ENCODE measurements around the gene SDR42E1.

SDR42E1 gene, protein sequence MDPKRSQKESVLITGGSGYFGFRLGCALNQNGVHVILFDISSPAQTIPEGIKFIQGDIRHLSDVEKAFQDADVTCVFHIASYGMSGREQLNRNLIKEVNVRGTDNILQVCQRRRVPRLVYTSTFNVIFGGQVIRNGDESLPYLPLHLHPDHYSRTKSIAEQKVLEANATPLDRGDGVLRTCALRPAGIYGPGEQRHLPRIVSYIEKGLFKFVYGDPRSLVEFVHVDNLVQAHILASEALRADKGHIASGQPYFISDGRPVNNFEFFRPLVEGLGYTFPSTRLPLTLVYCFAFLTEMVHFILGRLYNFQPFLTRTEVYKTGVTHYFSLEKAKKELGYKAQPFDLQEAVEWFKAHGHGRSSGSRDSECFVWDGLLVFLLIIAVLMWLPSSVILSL
- 4.5 to 10.8 (median 7.9) reads per million in 3 experiments for total RNA-seq

DNA sequence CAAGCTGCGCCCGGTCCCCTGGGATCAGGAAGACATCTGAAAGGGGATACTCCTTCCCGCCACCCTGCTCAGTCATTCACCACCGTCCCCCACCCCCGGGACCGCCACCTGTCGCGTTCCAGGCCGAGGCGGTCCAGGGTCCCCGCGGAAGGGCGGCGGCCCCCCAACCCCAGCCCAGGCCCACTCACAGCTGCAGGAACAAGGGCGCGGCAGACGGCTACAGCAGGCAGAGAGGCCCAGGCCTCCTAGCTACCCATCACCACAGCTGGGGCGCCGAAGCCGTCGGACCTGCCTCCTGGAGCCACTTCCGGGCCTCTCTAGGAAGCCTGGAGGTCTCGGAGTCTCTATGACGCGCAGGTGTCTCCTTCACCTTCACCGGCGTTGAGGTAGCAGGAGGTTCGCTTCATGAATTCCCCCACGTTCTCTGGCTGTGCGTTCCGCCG is at the start of gene SDR42E1:
Gene SDR42E1 (minus strand): TSS at position 272 of the 443 bp plus-strand sequence. CDS start 10,612 bp downstream, outside the sequence.
- DNase-seq: peak; percentile 56

DNA sequence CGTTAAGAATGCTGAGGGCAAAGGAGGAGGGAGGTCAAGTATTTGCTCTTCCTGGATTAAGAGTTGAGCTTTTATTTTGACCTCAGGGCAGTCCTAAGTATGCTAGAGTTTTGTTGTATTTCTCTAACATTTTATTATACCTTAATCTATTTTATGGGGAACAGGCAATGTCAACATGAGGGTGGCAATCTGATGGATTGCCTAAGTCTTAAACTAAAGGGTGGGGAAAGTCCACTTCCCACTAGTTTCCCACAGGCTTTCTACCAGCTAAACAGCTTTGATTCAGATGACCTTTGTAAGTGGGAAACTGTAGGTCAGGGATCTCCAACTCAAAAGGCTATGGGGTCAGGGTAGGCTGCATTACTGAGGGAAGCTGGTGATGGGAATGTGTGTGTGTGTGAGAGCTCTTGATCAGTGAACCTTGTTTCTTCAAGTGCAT is 48.7 kb upstream of the SDR42E1 start:
- DNase-seq: no peak

DNA sequence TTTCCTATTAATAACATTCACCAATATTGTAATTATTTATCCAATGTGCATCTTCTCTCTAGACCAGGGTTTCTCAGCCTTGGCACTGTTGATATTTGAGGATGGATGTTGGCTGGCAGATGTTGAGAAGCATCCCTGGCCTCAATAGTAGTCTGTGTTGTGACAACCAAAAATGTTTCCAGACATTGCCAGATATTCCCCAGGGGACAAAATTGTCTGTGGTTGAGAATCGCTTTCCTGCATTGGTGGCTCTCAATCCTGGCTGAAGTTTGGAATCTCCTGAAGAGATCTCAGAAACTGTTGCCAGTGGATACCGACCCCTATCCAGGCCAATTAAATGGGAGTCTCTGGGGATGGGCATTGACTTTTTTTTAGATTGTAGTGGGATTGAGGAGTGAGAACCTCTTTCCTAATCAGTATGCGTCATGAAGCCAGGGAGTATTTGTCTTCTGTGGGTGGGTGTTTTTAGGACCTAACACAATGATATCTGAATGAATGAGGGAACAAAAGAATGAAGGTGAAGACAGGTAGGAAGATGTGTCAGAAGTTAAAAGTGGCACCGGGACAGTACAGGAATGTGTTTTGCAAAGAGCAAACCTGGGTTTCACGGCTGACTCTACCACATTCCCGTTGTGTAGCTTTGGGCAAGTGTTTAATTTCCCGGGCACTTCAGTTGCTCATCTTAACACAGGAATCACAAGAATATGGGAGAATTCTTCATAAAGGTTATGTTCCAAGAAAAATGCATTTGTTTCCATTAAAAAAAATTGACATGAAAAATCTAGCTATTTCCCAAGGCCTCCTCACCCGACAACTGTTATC is 48.1 kb upstream of the SDR42E1 start:
- no peak for DNase-seq

DNA sequence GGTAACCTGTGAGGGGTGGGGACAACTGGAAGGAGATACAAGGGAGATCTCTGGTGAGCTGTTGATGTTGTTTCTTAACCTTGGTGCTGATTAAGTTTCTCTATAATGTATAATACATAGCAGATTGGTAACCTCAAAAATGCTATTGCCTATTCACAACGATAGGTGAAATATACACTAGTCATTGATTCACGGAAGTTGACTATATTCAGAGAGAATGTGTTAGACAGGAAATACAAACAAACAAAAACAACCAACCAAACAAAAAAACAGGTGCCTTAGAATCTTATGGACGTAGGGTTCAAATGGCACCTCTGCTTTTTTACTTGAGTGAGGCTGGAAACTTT is 45.3 kb upstream of the SDR42E1 start:
- no peak for DNase-seq

DNA sequence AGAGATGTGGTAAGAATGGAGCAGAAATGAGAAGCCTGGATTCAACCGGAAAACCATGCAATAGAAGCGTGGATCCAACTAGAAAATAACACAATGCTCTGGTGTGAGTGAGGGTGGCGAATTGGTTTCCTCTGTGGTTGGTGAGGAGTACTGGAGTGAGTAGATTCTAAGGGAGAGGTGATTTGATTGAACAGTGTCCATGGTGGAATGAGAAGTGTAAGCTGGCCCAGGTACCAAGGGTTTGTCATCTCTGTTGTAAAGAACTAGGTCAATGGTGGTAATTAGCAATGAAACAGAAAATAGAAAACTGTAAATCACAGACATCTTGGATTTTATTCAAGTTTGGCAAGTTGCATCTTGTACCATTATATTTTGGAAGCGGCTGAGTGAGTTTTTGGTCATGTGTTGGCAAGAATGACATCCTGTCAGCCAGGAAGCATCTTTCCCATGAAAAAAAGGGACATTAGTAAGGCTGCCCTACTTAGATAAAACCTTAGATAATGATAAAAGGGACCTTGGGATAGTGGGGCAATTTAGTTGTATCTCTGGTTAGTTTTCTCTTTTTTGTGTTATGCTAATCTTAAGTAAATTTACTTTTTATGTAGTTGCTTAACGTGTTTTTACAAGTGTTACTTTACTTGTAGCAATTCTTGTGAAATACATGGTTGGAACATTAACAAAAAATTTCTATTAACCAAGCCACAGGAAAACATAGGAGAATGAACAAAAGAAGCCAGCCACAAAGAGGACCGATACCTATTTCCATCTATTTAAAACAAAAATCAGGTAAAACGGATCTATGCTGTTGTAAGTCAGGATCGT is 44.7 kb upstream of the SDR42E1 start:
- no peak for DNase-seq

DNA sequence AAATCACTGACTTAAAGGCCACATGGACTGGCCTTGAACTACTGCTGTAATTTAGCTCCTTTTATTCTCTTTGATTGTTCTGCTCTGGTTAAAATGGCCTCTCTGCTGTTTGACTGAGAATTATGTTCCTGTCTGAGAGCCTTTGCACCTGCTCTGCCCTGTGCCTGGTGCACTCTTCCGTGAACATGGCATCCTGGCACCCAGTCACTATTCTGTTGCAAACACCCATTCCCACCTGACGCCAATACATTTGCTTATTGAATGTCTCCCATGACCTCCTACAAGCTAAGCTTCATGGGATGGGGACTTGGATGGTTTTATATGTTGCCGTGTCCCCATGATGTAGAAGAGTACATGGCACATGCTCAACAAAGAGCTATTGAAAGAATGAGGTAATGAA is 43.8 kb upstream of the SDR42E1 start:
- DNase-seq: no peak

DNA sequence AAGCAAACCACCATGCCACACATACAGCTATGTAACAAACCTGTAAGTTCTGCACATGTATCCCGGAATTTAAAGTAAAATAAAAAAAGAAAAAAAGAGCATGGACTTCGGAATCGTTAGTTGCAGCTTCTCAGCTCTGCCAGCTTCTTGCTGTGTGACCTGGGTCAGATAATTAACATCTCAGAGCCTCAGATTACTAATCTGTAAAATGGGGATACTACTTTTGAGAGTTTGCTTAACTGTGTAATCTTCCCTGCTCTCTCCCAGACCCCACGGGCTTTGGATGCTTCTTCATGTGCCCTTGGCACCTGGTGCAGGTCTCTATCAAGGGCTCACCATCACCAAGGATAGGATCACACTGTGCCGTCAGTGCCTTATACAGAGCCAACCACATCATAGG is 40.4 kb upstream of the SDR42E1 start:
- DNase-seq: no peak

DNA sequence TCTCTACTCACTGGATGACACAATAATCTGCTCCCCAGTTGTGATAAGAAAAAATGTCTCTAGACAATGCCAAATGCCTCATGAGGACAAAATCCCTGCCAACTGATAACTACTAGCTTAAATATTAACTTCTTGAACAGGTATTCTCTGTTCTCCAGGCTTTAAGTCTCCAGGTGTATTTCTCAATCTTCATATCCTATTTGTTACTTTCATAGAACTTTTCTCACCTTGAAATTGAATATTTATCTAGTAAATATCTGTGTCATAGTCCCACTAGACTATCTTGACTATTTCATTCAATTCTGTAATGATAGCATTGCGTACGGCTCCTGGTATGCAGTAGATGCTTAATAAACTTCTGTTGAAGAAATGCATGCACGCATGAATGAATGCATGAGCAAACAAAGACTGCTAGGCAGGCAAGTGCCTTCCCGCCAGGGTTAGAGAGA is 39.7 kb upstream of the SDR42E1 start:
- DNase-seq: no peak

DNA sequence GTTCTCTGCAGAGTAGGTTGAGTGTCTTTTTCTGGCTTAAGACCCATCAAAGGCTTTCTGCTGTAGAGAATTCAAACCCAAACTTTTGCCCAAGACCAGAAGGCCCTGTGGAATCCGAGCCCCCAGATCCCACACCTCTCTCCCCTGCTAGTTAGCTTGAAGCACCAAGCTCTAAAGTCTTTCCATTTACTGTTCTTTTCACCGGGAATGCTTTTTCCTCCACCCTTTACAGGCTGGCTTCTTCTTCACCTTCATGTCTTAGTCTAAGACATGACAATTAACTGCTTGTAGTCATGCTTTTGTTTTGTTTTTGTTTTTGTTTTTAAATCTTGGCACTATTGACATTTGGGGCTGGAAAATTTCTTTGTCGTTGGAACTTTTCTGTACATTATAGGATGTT is 39.2 kb upstream of the SDR42E1 start:
- DNase-seq: no peak

DNA sequence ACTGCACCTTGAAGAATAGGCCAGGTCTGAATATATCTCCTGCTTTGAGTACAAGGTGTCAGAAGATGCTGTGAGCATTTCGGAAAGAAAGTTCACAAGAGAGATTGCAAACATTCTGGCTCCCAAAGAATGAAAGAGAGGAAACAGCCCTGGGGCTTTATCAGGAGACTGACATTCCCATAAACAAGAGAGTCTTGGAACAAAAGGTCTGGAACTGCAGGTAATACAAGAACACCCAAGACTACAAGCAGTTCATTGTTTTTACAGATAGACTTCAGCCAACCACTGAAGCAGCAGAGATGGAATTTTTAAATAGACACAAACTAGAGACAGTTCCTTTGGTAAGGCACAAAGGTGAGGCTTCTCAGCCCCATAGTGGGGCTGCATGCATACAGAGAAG is 38.2 kb upstream of the SDR42E1 start:
- no peak for DNase-seq

DNA sequence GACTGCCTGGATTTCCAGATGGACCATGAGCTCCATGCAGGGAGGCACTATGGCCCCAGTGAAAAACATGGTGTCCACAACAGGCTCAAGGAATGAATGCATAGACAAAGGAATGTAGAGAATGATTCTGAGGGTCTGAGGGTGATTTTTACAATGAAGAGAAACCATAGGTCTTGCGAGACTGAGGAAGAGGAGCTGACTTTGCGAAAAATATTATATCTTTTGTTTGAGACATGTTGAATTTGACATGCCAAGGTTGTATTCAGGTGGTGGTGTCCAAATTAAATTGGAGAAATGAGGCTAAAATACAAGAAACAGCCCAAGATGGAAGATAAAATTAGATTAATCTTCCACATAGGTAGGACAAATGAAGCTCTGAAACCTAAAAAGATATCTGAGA is 36.5 kb upstream of the SDR42E1 start:
- no peak for DNase-seq

DNA sequence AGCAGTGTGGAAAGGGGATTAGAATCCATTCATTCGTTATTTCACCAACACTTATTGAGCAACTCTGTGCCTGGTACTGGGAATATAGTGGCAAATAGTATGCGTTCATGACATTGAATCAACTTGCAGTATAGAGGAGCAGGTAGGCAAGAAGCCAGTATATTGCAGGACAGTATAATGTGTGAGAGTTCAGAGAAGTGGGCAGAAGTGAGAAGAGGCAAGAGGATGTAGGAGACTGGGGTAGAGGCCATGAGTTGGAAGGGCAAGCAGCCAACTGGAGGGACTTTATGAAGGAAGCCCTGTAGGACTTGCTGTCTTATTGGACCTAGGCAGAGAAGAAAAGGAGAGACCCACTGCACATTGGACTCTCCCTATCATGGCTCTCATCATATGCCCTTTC is 36.1 kb upstream of the SDR42E1 start:
- DNase-seq: no peak

DNA sequence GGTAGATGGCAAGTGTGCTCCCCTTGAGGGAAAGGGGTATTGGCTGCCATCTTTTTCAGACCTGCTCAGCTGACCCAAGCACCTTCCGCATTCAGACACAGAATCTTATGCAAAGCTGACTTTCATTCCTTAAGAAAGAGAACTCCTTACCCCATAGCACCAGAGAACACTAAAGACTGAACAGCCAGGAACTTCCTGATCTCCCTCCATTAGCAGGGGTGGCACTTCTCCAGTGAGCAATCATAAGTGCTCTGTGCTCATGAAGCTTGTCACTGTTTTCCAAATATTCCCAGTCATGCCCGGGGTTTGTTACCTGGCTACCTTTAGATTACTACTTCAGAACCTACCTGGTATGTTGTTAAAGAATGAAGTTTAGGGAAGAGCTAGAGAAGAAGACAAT is 35.7 kb upstream of the SDR42E1 start:
- DNase-seq: no peak

DNA sequence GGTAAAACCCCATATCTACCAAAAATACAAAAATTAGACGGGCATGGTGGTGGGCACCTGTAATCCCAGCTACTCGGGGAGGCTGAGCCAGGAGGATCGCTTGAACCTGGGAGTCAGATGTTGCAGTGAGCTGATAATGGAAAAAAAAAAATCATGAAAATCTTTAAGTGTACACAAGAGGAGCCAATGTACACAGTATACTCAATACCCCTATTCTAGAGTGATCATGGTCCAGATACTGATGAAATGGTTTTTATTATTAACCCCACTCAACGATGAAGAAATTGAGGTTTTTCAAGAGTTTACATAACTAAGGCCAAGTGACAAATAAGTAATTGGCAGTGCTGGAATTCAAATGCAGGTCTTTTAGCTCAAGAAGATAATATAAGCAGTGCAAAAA is 35.3 kb upstream of the SDR42E1 start:
- no peak for DNase-seq

DNA sequence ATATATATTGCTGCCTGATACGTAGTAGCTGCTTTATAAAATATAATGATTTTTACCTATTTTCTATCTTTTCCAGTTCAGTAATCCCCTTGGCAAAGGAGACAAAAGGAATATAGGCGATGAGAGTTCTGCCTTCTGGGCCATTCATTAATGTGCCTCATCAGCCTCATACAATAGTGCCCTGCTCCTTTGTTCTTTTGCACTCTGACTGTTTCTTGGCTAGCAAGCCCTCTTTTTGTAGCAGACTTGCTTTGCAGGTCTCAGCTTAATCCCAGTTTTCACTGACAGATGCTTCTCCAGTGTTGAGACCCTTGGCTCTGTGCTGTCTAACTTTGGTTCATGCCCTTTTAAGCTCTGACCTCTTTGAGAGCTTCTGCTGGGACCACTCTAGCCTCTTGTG is 34.2 kb upstream of the SDR42E1 start:
- no peak for DNase-seq

DNA sequence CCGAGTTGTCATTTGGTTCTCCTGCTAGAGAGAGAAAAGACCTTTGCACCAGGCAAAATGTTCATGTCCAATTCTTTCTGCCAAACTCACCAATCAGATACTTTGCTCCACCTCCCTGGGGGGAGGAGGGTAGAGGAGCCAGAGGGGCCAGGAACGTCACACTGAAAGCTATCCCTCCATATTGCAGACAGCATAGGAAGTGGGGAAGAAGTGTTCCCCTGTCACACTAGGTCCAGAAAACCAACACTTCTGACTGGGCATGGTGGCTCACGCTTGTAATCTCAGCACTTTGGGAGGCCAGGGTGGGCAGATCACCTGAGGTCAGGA is 33.3 kb upstream of the SDR42E1 start:
- no peak for DNase-seq

DNA sequence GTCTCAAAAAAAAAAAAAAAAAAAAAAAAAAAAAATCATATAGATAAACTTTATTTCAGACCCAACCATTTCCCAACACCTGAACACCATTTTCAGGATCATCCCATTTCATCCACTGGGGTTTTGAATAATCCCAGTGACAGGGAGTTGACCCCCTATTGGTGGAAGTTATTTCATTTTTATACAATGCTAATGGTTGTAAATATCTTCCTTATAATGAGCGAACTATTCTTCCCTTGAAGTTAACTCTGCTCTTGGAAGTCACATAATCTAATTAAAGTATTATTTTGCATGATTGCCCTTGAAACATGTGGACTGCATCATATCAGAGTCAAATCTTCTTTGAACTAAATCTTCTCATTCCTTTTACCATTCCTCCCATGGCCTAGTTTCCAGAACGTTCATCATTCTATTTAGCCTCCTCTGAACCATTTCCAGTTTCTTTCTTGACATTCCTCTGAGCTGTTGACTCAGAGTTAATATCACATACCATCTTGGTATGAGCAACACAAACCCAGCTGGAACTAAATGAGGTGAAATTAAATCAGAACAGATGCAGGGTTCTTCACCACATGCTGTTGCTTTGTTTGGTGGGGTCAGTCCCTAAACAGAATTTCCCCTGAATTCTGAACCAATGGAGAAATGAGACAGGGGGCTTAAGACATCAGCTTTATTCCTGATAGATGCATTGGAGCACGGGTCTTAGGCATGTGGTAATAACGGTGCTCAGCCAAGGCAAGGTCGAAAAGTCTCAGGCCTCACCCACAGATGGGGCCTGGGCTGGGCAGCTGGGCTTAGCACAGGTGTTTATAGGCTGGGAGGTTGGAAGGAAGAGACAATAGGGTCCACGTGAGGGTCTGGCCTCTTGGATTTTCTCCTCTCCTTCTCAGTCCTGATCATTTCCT is 32.7 kb upstream of the SDR42E1 start:
- DNase-seq: no peak

DNA sequence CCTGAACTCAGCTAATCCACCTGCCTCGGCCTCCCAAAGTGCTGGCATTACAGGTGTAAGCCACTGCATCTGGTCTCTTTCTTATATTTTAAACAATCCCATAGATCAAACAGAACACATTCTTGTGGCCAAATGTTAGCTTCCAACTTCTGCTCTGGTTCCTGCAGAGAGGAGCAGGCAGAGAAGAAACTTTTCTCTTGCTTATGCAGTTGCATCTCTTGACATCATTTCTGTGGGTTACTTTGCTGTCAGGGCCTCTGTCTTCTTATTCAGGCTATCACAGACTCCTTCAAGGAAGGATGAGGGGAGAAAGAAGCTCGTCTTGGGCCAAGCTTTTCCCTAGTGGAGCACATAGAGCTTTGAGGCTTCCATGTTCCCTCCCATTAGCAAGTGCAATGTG is 31.6 kb upstream of the SDR42E1 start:
- DNase-seq: no peak

DNA sequence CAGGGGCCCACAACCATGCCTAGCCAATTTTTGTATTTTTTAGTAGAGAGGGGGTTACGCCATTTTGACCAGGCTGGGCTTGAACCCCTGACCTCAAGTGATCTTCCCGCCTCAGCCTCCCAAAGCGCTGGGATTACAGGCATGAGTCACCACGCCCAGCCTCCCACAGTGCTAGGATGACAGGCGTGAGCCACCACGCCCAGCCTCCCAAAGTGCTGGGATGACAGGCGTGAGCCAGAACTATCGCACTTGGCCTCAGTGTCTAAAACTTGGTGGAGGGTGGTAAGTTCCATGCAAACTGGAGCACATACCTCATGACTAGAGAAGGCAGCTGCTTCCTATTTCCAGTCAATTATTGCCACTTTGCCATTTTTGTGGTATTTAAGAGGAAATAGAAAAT is 30.9 kb upstream of the SDR42E1 start:
- no peak for DNase-seq

DNA sequence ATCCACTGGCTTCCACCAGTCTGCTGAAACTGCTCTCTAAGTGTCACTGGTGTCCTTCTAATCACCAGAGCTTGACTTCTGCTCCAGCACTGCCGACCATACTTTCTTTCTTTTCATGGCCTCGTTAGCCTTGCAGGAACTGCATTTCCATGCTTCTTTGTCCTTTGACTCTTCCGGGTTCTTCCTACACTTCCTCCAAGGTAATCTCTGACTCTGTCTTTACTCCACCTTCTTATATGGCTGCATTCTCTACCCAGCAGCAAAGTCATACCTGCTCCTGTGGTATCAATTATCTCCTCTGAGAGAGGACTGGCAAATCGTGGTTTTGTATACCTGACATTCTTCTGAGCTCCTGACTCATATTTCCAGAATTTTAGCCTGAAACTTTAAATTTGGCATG is 30.3 kb upstream of the SDR42E1 start:
- DNase-seq: no peak

DNA sequence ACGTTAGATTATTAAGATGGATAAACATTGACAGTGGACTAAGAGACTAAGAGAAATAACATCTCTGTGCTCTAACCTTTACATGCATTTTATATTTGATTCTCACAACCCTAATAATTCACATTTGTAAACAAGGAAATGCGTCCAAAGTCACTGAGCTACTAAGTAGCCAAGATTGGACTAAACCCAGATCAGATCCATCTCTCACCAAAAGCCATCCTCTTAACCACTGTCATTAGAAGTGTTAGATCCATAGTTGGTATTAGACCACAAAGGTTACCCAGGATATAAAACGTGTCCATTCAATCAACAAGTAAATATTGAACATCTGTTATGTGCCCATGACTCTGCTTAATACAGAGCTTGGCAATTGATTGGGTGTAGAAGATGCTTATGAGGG is 29.0 kb upstream of the SDR42E1 start:
- DNase-seq: no peak

DNA sequence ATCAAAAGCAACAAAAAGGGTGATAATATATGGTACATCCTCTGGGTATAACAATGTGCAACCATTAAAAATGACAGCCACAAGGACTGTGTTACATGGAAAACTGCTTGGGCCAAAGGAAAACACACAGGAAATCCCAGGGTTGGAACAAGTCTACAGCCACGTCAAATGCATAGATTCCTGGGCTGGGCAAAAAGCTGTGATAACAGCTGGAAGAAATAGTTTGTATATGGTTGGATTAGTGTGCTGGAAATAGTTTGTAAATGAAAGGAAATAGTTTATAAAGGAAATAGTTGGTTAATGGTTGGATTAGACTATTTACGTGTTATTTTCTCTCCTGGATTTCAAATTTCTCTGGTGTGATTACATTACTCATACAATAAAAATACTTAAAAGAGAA is 26.4 kb upstream of the SDR42E1 start:
- no peak for DNase-seq
